ENCODE results near the gene FAM120A. TPM values are rescaled to one million over a fixed set of nuclear protein-coding genes. Genes with fewer than 3 reads are reported as not detected.

FAM120A gene
- total RNA-seq, 1 experiment from 2014 or later: 53.3 TPM

DNA sequence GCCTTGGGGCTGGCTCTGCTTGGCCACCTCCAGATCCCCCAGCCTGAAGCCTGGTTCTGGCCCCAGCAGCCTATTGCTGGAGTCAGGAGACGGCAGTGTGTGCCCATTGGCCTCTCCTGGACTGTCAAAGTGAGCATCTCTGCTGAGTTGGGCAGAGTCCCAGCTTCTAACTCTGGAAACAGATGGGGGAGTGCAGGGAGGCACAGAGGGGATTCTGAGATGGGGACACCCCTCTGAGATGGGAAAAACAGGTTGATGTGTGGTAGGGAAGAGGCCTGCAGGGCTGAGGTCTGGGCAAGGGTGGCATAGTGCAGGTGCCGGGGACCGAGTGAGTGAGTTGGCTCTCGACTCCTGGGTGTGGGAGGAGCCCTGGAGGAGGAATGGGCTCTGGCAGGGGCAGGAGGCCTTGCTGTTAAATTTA, 152.4 kb downstream of the FAM120A start:
- Mint-ChIP-seq H3K4me1 (peaks cover 44% of the 10 kb centered on the region), H3K27me3 (ENCODE audit: low read depth) (no peaks in the 10 kb centered on the region; the same call in 1 of the 2 replicates), H3K9me3 (peaks cover 21% of the 10 kb centered on the region), H3K36me3 (peaks cover 5% of the 10 kb centered on the region), H3K27ac (no peak overlapping the region), H3K4me3 (no peak overlapping the region)
- CTCF ChIA-PET: no interaction called here
- no peak for TF ChIP-seq CREM (CRISPR knock-in tag; IDR thresholded peaks at IDR 0.05)
- TF ChIP-seq, protein P1, sequence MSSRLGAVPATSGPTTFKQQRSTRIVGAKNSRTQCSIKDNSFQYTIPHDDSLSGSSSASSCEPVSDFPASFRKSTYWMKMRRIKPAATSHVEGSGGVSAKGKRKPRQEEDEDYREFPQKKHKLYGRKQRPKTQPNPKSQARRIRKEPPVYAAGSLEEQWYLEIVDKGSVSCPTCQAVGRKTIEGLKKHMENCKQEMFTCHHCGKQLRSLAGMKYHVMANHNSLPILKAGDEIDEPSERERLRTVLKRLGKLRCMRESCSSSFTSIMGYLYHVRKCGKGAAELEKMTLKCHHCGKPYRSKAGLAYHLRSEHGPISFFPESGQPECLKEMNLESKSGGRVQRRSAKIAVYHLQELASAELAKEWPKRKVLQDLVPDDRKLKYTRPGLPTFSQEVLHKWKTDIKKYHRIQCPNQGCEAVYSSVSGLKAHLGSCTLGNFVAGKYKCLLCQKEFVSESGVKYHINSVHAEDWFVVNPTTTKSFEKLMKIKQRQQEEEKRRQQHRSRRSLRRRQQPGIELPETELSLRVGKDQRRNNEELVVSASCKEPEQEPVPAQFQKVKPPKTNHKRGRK (CRISPR knock-in tag; IDR thresholded peaks at IDR 0.05; ENCODE audit: borderline replicate concordance): no peak
- no peak for TF ChIP-seq ZNF232 (CRISPR knock-in tag; IDR thresholded peaks at IDR 0.05)
- TF ChIP-seq JAZF1 (CRISPR knock-in tag; IDR thresholded peaks at IDR 0.05): no peak
- TF ChIP-seq, protein P2, sequence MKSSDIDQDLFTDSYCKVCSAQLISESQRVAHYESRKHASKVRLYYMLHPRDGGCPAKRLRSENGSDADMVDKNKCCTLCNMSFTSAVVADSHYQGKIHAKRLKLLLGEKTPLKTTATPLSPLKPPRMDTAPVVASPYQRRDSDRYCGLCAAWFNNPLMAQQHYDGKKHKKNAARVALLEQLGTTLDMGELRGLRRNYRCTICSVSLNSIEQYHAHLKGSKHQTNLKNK (CRISPR knock-in tag; IDR thresholded peaks at IDR 0.05): no peak
- no peak for TF ChIP-seq ZNF317 (CRISPR knock-in tag; IDR thresholded peaks at IDR 0.05; ENCODE audit: borderline replicate concordance, low read depth)
- no peak for TF ChIP-seq OVOL2 (CRISPR knock-in tag; IDR thresholded peaks at IDR 0.05; ENCODE audit: borderline replicate concordance)
- TF ChIP-seq, protein P3, sequence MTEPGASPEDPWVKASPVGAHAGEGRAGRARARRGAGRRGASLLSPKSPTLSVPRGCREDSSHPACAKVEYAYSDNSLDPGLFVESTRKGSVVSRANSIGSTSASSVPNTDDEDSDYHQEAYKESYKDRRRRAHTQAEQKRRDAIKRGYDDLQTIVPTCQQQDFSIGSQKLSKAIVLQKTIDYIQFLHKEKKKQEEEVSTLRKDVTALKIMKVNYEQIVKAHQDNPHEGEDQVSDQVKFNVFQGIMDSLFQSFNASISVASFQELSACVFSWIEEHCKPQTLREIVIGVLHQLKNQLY (CRISPR knock-in tag; IDR thresholded peaks at IDR 0.05): no peak
- TF ChIP-seq, protein P4, sequence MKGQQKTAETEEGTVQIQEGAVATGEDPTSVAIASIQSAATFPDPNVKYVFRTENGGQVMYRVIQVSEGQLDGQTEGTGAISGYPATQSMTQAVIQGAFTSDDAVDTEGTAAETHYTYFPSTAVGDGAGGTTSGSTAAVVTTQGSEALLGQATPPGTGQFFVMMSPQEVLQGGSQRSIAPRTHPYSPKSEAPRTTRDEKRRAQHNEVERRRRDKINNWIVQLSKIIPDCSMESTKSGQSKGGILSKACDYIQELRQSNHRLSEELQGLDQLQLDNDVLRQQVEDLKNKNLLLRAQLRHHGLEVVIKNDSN (CRISPR knock-in tag; IDR thresholded peaks at IDR 0.05): no peak
- no peak for TF ChIP-seq HMGA2 (CRISPR knock-in tag; IDR thresholded peaks at IDR 0.05)
- TF ChIP-seq FOXP1 (CRISPR knock-in tag; IDR thresholded peaks at IDR 0.05; ENCODE audit: borderline replicate concordance): no peak
- TF ChIP-seq, protein P5, sequence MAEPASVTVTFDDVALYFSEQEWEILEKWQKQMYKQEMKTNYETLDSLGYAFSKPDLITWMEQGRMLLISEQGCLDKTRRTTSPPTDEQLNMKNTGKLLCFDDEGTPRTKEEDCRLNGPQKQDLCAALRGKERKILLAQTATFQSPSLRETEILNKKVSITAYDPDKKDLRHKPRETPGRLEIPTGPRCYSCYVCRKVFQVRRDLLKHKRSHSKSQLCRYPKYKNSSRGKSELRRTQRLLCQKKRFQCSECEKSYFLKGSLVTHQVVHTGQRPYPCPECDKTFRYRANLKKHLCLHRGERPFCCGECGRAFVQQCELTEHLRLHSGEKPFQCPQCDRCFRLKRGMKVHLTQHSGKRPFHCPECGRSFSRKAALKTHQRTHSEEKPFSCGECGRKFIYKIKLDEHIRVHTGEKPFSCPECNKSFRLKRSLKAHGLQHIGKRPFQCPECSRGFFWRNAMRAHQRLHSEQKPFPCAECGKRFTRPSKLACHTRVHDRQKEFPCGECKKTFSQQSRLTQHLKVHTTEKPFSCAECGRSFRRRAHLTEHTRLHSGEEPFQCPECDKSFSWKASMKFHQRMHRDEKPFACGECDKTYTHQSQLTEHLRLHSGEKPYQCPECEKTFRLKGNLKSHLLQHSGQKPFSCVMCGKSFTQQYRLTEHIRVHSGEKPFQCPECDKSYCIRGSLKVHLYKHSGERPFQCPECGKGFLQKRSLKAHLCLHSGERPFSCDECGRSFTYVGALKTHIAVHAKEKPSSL (CRISPR knock-in tag; conservative IDR thresholded peaks at IDR 0.05): no peak
- TF ChIP-seq, protein P6, sequence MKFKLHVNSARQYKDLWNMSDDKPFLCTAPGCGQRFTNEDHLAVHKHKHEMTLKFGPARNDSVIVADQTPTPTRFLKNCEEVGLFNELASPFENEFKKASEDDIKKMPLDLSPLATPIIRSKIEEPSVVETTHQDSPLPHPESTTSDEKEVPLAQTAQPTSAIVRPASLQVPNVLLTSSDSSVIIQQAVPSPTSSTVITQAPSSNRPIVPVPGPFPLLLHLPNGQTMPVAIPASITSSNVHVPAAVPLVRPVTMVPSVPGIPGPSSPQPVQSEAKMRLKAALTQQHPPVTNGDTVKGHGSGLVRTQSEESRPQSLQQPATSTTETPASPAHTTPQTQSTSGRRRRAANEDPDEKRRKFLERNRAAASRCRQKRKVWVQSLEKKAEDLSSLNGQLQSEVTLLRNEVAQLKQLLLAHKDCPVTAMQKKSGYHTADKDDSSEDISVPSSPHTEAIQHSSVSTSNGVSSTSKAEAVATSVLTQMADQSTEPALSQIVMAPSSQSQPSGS (CRISPR knock-in tag; IDR thresholded peaks at IDR 0.05; ENCODE audit: borderline replicate concordance, low read depth): no peak
- no peak for TF ChIP-seq EMX1 (CRISPR knock-in tag; IDR thresholded peaks at IDR 0.05)
- no peak for TF ChIP-seq ATF1 (CRISPR knock-in tag; IDR thresholded peaks at IDR 0.05)
- TF ChIP-seq, protein P7, sequence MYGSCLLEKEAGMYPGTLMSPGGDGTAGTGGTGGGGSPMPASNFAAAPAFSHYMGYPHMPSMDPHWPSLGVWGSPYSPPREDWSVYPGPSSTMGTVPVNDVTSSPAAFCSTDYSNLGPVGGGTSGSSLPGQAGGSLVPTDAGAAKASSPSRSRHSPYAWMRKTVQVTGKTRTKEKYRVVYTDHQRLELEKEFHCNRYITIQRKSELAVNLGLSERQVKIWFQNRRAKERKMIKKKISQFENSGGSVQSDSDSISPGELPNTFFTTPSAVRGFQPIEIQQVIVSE (CRISPR knock-in tag; IDR thresholded peaks at IDR 0.05; ENCODE audit: borderline replicate concordance): no peak
- TF ChIP-seq GRHL2 (CRISPR knock-in tag; IDR thresholded peaks at IDR 0.05; ENCODE audit: insufficient replicate concordance, severe bottlenecking): no peak
- TF ChIP-seq ZBTB21 (CRISPR knock-in tag; IDR thresholded peaks at IDR 0.05; ENCODE audit: borderline replicate concordance): no peak
- TF ChIP-seq, protein P8, sequence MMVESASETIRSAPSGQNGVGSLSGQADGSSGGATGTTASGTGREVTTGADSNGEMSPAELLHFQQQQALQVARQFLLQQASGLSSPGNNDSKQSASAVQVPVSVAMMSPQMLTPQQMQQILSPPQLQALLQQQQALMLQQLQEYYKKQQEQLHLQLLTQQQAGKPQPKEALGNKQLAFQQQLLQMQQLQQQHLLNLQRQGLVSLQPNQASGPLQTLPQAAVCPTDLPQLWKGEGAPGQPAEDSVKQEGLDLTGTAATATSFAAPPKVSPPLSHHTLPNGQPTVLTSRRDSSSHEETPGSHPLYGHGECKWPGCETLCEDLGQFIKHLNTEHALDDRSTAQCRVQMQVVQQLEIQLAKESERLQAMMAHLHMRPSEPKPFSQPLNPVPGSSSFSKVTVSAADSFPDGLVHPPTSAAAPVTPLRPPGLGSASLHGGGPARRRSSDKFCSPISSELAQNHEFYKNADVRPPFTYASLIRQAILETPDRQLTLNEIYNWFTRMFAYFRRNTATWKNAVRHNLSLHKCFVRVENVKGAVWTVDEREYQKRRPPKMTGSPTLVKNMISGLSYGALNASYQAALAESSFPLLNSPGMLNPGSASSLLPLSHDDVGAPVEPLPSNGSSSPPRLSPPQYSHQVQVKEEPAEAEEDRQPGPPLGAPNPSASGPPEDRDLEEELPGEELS (CRISPR knock-in tag; IDR thresholded peaks at IDR 0.05): no peak
- TF ChIP-seq, protein P9, sequence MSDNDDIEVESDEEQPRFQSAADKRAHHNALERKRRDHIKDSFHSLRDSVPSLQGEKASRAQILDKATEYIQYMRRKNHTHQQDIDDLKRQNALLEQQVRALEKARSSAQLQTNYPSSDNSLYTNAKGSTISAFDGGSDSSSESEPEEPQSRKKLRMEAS (CRISPR knock-in tag; IDR thresholded peaks at IDR 0.05): no peak
- ATAC-seq (no peak), DNase-seq (ENCODE audit: low spot score) (no peak)
- POLR2A ChIA-PET: no interaction called here

Measured in WTC11 (cell line).